ENCODE measurements around the gene ARMC7. TPM values are rescaled to one million over a fixed set of nuclear protein-coding genes. Genes with fewer than 3 reads are reported as not detected.
"Not testable (repeated sequence)": the region's sequence is repeated elsewhere in the genome, so short reads cannot be mapped to it uniquely, and the experiment has no call there.

The ARMC7 gene
- polyA plus RNA-seq, 1 donor from 2014 or later = 3.7 TPM

DNA sequence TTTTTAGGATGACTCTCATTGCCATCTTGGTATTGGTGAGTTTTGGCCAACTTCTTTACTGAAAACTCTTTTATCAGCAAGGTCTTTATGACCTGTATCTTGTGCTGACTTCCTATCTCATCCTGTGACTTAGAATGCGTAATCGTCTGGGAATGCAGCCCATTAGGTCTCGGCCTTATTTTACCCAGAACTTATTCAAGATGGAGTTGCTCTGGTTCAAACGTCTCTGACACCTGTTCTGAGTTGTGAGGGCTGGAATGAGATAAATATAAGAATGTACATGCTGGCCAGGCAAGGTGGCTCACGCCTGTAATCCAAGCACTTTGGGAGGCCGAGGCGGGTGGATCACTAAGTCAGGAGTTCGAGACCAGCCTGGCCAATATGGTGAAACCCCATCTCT, 48.7 kb downstream of the ARMC7 start:
- not testable (repeated sequence) for H3K9ac ChIP-seq (ENCODE audit: low read length); H4K20me1 ChIP-seq (ENCODE audit: insufficient read depth); H3K36me3 ChIP-seq (ENCODE audit: insufficient read depth, low read length); H2AFZ ChIP-seq (ENCODE audit: low read depth, low read length); H3K27me3 ChIP-seq (ENCODE audit: insufficient read depth, low read depth, low read length); H3K79me2 ChIP-seq (replicated peaks; ENCODE audit: insufficient read depth, low read length); H3K27ac ChIP-seq (ENCODE audit: low read length); H3K9me3 ChIP-seq (ENCODE audit: low read length); H3F3A ChIP-seq (ENCODE audit: insufficient read depth, low read length, poor library complexity, severe bottlenecking); H3K4me3 ChIP-seq (ENCODE audit: low read length); H3K4me2 ChIP-seq (ENCODE audit: low read length); H3K9me2 ChIP-seq (ENCODE audit: insufficient read depth, low read length)

DNA sequence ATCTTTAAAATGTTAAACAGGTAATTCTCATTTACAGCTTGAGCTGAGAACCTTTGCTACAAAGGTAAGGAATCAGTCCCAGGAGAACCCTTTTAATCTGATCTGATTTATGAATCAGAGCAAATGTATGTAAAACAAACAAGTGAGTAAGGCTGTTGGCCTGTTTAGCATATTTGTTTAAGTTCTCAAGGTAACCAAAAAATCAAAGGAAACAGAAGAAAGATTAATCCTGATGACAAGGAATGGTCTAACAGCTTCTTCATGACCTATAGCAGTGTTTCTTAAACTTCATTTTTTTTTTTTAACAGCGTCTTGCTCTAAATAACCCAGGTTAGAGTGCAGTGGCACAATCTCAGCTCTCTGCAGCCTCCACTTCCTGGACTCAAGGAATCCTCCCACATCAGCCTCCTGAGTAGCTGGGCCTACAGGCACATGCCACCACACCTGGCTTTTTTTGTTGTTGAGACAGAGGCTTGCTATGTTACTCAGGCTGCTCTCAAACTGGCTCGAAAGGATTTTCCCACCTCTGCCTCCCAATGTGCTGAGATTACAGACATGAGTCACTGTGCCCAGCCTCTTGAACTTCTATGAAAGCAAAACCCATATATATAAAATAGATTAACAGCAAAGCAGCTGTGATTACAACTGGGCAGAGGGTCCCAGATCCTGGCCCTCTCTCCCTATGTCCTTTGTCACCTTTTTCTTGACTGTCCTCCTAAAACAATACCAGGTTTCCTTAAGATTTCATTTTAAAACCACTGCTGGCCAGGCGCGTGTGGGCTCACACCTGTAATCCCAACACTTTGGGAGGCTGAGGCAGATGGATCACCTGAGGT, 49.6 kb downstream of the ARMC7 start:
- Histone ChIP-seq H3K27ac (ENCODE audit: low read length) (no peak overlapping the region), H3K9me3 (ENCODE audit: low read length) (no peaks in the 10 kb centered on the region), H3K4me3 (ENCODE audit: low read length) (no peak overlapping the region), H3F3A (ENCODE audit: insufficient read depth, low read length, poor library complexity, severe bottlenecking) (peaks cover 6% of the 10 kb centered on the region), H2AFZ (ENCODE audit: low read depth, low read length) (no peak overlapping the region), H4K20me1 (ENCODE audit: insufficient read depth) (no peaks in the 10 kb centered on the region), H3K36me3 (ENCODE audit: insufficient read depth, low read length) (peaks cover 6% of the 10 kb centered on the region), H3K27me3 (ENCODE audit: insufficient read depth, low read depth, low read length) (no peaks in the 10 kb centered on the region), H3K9me2 (ENCODE audit: insufficient read depth, low read length) (no peaks in the 10 kb centered on the region), H3K9ac (ENCODE audit: low read length) (no peak overlapping the region), H3K4me2 (ENCODE audit: low read length) (no peak overlapping the region), H3K79me2 (replicated peaks; ENCODE audit: insufficient read depth, low read length) (peaks cover 7% of the 10 kb centered on the region)
- TF ChIP-seq, protein P1, sequence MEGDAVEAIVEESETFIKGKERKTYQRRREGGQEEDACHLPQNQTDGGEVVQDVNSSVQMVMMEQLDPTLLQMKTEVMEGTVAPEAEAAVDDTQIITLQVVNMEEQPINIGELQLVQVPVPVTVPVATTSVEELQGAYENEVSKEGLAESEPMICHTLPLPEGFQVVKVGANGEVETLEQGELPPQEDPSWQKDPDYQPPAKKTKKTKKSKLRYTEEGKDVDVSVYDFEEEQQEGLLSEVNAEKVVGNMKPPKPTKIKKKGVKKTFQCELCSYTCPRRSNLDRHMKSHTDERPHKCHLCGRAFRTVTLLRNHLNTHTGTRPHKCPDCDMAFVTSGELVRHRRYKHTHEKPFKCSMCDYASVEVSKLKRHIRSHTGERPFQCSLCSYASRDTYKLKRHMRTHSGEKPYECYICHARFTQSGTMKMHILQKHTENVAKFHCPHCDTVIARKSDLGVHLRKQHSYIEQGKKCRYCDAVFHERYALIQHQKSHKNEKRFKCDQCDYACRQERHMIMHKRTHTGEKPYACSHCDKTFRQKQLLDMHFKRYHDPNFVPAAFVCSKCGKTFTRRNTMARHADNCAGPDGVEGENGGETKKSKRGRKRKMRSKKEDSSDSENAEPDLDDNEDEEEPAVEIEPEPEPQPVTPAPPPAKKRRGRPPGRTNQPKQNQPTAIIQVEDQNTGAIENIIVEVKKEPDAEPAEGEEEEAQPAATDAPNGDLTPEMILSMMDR (IDR thresholded peaks at IDR 0.05; ENCODE audit: poor library complexity, severe bottlenecking) = no peak
- no peak for TF ChIP-seq POLR2AphosphoS5 (IDR thresholded peaks at IDR 0.05)
- no peak for TF ChIP-seq RAD21 (conservative IDR thresholded peaks at IDR 0.05)
- no peak for TF ChIP-seq SMC3 (conservative IDR thresholded peaks at IDR 0.05; ENCODE audit: poor library complexity)
- no peak for TF ChIP-seq EP300 (conservative IDR thresholded peaks at IDR 0.05; ENCODE audit: poor library complexity, severe bottlenecking)
- TF ChIP-seq TAF1 (IDR thresholded peaks at IDR 0.05; ENCODE audit: low read depth) = no peak
- no peak for TF ChIP-seq EZH2 (IDR thresholded peaks at IDR 0.05; ENCODE audit: borderline replicate concordance, insufficient read depth, low read length, poor library complexity, severe bottlenecking)
- TF ChIP-seq, protein P2, sequence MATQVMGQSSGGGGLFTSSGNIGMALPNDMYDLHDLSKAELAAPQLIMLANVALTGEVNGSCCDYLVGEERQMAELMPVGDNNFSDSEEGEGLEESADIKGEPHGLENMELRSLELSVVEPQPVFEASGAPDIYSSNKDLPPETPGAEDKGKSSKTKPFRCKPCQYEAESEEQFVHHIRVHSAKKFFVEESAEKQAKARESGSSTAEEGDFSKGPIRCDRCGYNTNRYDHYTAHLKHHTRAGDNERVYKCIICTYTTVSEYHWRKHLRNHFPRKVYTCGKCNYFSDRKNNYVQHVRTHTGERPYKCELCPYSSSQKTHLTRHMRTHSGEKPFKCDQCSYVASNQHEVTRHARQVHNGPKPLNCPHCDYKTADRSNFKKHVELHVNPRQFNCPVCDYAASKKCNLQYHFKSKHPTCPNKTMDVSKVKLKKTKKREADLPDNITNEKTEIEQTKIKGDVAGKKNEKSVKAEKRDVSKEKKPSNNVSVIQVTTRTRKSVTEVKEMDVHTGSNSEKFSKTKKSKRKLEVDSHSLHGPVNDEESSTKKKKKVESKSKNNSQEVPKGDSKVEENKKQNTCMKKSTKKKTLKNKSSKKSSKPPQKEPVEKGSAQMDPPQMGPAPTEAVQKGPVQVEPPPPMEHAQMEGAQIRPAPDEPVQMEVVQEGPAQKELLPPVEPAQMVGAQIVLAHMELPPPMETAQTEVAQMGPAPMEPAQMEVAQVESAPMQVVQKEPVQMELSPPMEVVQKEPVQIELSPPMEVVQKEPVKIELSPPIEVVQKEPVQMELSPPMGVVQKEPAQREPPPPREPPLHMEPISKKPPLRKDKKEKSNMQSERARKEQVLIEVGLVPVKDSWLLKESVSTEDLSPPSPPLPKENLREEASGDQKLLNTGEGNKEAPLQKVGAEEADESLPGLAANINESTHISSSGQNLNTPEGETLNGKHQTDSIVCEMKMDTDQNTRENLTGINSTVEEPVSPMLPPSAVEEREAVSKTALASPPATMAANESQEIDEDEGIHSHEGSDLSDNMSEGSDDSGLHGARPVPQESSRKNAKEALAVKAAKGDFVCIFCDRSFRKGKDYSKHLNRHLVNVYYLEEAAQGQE (IDR thresholded peaks at IDR 0.05; ENCODE audit: borderline replicate concordance) = no peak
- TF ChIP-seq MXI1 (conservative IDR thresholded peaks at IDR 0.05; ENCODE audit: poor library complexity, severe bottlenecking) = no peak

Measured in neural cell (in vitro differentiated cells).